Omental fat pad (tissue), 4 donors: ENCODE results near the gene ARMC7. TPM values are rescaled to one million over a fixed set of nuclear protein-coding genes. Genes with fewer than 3 reads are reported as not detected.
"Not testable (repeated sequence)": the region's sequence is repeated elsewhere in the genome, so short reads cannot be mapped to it uniquely, and the experiment has no call there.

Experiments used
- ATAC-seq: fragments of 150-250 bp; one replicate; pipeline ENCODE4 v1.9.1; 2016; ENCODE audit warnings: mild to moderate bottlenecking, moderate library complexity; ENCODE audit not compliant: low FRiP score
- DNase-seq: peaks from one replicate; pipeline ENCODE4 v3.0.0-alpha.2; 2019; ENCODE audit warnings: low spot score
- CTCF ChIP-seq, 3 donors: fragments of 450-650 bp; IDR thresholded peaks; one replicate each; pipeline ENCODE4 v1.5.1; 2016 to 2017; ENCODE audit warnings: antibody characterized with exemption in 3 of 3, mild to moderate bottlenecking in 3 of 3, moderate library complexity in 2 of 3
- total RNA-seq, 4 donors: library from RNA; depleted of rRNA; stranded (reverse); fragments of >200 nt; gene quantifications; one replicate each; pipeline ENCODE4 v1.1.0, GENCODE V29; 2016

ARMC7 gene
- total RNA-seq, 4 donors from 2014 or later: 3.1 to 7.7 (median 4.9) TPM

DNA sequence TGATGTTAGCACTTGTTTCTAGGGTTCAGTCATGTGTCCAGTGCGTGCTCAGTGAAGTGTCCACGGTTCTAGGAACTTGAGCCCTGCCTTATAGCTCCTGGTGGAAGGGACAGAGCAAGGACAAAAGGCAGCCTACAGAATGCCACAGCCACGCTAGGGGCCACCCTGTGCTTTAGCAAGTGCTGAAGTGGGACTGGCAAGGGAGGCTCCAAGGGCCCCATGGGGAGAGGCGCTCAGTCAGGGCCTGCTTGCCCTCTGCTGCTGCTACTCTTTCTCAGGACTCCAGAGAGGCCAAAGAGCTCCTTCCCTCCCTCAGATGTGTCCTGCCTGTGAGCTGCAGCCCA lies 15.0 kb downstream of the ARMC7 start:
- DNase-seq (no peak), ATAC-seq (peak; percentile 15)
- TF ChIP-seq CTCF (IDR thresholded peaks at IDR 0.05): no peak

DNA sequence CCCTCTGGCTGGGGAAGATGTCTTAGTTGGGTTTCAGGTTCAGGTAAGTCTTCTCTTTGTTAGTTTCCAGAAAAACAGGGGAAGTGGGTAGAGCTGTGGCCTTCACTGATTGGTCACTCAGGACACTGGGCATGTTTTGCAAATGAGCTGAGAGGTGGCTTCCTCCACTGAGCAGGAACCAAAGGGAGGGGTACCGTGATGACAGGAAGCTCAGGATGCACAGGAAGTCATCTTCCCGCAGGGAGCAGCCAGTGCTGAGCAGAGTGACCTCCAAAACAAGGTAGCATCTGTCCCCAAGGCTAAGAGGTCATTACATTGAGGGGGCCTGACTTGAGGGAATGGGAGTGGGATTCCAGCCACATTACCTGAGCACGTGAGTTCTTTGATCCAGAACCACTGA lies 16.2 kb downstream of the ARMC7 start:
- DNase-seq (no peak), ATAC-seq (no peak)
- no peak for TF ChIP-seq CTCF (IDR thresholded peaks at IDR 0.05)

GRCh38 chr17:75126954-75127353 lies 17.2 kb downstream of the ARMC7 start:
- ATAC-seq (no peak), DNase-seq (no peak)
- no peak for TF ChIP-seq CTCF (IDR thresholded peaks at IDR 0.05)

GRCh38 chr17:75127936-75128335 lies 18.2 kb downstream of the ARMC7 start:
- not testable (repeated sequence) for DNase-seq, ATAC-seq

GRCh38 chr17:75128694-75129505 lies 19.1 kb downstream of the ARMC7 start:
- no peak for ATAC-seq
- TF ChIP-seq CTCF (IDR thresholded peaks at IDR 0.05): no peak
- DNase-seq: no peak

DNA sequence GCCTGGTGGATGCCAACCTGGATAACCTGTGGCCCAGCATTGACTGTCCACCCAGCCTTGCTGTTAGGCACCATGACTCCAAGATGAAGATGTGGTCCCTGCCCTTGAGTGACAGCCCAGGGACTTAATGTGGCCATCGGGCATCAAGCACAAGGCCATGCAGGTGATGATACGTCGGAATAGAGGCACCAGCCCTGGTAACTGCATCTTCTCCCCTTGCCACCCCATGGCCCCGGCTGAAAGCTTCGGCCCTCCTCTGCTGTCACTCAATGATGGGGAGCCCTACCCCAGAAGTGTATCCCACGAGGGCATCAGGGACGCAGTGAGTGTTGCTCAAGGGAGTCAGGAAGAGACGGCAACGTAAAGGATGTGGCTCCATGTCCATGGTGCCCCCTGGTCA lies 19.8 kb downstream of the ARMC7 start:
- ATAC-seq (no peak), DNase-seq (no peak)
- TF ChIP-seq CTCF (IDR thresholded peaks at IDR 0.05): no peak

- no peak for ATAC-seq
- DNase-seq: no peak
- TF ChIP-seq CTCF (IDR thresholded peaks at IDR 0.05): no peak
Observed at GRCh38 chr17:75130059-75130631, 20.4 kb downstream of the ARMC7 start.
